ENCODE results near the gene FUT6.
"Not testable (repeated sequence)": the region's sequence is repeated elsewhere in the genome, so short reads cannot be mapped to it uniquely, and the experiment has no call there.

The FUT6 gene, protein sequence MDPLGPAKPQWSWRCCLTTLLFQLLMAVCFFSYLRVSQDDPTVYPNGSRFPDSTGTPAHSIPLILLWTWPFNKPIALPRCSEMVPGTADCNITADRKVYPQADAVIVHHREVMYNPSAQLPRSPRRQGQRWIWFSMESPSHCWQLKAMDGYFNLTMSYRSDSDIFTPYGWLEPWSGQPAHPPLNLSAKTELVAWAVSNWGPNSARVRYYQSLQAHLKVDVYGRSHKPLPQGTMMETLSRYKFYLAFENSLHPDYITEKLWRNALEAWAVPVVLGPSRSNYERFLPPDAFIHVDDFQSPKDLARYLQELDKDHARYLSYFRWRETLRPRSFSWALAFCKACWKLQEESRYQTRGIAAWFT

DNA sequence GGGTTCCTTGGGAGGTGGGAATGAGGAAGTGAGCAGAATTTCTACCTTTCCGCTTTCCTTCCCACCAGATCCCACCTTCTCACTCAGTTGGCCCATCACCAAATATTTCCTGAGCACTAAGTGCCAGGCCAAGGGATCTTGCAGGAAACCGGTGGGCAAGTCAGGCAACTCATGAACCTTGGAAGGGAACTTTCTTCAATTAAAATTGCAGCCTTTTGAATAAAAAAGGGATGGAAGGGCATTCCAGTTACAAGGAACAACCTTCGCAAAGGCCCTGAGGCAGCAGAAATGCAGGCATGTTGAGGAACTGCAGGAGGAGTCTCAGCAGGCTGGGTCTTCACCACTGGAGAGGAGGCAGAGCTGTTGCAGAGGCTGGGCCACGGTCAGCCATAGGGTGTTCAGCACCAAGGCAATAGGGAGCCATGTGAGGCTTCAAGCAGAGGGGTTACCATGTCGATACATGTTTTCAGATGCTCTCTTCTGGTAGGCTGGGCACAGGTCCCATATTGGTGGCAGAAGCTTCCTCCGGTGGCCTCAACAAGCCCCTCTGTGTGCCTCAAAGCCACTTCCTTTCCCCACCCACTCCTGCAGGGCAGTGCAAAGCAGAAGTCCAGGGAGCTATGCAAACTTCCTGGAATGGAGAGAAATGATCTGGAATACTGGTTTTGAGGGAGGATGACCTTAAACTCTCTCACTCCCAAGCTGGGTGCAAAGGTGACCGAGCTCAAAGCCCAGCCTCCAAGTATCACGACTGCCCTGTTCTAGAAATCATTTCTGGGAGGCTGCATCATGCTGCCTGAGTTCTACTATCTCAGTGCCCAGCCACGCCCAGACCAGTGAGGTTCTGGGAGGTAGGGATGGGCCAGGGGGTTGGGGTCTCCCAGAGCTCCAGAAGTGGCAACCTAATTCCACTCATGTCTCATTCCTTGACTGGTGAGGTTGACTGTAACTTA is at the start of gene FUT6:
TSS of gene FUT6 (minus strand) at position 638 of the 953 bp plus-strand sequence. CDS start 7,135 bp downstream, outside the sequence.
- no peak for DNase-seq

DNA sequence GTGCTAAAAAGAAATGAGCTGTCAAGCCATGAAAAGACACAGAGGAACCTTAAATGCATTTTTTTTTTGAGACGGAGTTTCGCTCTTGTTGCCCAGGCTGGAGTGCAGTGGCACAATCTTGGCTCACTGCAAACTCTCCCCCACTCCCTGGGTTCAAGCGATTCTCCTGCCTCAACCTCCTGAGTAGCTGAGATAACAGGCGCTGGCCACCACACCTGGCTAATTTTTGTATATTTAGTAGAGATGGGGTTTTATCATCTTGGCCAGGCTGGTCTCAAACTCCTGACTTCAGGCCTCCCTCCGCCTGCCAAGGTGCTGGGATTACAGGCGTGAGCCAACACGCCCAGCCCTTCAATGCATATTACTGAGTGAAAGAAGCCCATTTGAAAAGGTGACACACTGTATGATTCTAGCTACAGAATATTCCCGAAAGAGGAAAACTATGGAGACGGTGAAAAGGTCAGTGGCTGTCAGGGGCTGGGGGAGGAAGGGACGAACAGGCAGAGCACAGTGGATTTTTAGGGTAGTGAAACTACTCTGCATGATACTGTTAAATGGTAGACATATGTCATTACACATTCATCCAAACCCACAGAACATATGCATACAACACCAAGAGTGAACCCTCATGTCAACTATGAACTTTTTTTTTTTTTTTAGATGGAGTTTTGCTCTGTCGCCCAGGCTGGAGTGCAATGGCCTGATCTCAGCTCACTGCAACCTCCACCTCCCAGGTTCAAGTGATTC is 44.7 kb upstream of the FUT6 start:
- not testable (repeated sequence) for DNase-seq

DNA sequence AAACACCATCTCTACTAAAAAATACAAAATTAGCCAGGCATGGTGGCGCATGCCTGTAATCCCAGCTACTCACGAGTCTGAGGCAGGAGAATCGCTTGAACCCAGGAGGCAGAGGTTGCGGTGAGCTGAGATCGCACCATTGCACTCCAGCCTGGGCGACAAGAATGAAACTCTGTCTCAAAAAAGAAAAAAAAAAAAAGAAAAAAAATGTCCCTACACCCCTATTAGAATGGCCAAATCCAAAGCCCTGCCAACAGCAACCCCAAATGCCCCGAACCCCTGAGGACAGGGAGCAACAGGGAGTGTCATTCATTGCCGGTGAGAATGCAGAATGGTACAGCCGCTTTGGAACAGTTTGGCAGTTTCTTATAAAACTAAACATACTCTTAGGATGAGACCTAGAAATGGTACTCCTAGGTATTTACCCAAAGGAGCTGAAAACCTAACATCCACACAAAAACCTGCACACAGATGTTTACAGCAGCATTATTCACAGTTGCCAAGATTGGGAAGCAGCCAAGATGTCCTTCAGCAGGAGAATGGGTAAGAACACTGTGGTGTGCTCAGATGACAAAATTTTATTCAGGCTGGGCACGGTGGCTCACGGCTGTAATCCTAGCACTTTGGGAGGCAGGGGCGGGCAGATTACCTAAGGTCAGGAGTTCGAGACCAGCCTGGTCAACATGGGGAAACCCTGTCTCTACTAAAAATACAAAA is 43.8 kb upstream of the FUT6 start:
- not testable (repeated sequence) for DNase-seq

DNA sequence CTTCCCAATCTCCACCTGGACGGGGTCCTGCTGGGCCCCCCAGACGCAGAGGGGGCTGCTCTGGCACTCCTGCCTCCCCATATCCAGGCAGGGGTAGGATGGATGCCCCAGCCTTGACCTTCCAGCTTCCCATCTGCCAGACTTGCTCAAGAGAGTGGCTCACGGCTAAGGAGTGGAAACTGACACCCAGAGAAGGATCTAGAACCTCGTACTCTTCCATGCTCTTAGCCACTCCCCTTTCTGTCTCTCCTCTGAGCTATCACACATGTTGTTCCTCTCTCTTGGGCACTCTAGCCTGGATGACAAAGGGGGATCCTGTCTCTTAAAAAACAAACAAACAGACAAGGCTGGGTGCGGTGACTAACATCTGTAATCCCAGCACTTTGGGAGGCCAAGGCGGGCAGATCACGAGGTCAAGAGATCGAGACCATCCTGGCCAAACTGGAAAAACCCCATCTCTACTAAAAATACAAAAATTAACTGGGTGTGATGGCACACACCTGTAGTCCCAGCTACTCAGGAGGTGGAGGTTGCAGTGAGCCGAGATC is 43.0 kb upstream of the FUT6 start:
- DNase-seq = no peak

DNA sequence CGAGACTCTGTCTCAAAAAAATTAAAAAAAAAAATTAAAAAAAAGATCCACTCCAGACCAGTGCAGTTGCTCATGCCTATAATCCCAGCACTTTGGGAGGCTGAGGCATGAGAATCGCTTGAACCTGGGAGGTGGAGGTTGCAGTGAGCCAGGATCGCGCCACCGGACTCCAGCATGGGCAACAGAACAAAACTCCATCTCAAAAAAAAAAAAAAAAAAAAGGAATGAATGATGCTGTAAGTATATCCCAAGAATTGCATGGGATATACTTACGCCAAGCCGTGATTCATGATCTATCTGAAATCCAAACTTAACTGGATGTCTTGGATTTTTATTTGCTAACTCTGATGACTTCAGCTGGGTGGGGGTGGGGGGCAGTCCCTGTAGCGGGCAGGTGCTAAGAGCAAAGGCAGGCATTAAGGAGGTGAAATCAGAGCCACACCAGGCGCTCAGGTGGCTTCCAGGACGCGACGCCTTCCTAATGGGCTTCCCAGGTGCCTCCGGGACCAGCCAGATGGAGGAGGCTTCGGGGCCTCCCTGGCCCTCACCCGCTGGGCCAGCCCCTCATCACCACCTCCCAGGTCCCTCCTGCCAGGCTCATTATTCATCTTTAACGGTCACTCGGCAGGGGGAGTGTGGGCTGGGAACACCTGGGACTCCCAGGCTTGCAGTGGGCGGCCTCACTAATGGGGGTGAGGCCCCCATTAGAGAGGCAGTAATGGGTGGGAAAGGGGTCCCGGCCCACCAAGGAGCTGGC is 42.2 kb upstream of the FUT6 start:
- DNase-seq = no peak

DNA sequence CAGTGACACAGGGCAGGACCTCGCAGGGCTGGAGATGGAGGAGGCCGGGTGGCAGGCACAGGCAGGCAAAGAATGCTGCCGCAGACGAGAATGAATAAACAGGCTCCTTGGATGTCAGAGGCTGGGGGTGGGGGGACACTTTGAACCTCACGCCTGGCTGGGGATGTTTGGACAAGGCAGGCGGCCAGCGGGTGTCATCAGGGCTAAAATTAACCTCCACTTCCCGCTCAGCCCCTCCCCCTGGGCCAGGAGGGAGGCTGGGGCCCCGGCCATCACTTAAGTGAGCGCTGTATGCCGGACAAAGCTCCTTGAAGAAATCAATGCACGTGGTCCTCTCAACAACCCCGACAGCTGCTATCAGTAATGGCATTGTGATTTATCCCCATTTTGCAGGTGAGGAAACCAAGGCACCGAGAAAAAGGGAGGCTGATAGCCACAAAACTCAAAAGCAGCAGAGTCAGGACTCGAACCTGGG is 41.1 kb upstream of the FUT6 start:
- DNase-seq = no peak

DNA sequence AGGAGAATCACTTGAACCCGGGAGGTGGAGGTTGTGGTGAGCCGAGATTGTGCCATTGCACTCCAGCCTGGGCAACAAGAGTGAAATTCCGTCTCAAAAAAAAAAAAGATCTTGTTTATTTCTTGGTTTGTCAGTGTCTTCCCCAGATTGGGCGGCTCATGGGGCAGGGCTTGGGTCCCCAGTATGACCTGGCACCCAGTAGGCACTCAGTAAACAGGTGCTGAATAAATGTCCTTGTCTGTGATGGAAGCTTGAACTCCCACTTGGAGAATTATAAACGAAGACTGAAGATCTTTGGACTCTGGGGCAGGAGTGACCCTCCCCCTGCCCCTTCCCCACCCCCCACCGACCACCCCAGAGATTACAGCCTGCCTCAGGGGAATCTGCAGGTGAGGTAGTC is 40.7 kb upstream of the FUT6 start:
- no peak for DNase-seq

DNA sequence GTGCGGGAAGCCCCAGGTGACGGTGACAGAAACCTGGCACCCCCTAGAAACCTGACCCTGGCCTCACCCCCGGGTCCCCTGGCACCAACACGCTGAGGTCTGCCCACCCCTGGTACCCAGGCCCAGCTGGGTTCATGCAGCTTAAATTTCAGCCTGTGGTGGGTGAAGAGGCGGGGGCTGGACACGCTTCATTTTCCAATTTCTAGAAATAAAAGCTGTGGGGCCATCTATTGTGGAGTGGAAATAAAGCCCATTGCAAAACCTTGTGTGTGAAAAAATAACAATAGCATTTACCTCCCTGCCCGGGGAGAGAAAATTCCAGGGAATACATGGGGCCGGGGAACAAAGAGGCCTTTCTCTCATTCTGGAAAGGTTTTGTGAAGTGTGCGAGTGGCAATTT is 38.4 kb upstream of the FUT6 start:
- DNase-seq = no peak

DNA sequence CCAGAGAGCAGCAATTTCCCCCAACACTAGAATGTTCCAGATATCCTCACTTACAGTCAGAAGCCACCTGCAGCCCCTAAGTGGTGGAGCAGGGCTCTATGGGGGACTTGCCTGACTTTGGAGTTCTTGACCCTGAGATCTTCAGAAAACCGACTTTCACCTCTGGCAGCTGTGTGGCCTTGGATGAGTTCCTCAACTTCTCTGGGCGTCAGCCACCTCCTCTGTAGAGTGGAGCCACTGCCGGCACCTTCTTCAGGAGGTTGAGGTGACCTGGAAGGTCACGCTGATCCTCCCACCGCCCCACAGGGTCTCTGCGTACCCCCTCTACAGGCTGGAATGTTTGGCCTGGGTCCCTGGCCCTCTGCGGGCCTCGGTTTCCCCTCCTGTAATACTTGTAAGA is 37.9 kb upstream of the FUT6 start:
- DNase-seq = no peak

DNA sequence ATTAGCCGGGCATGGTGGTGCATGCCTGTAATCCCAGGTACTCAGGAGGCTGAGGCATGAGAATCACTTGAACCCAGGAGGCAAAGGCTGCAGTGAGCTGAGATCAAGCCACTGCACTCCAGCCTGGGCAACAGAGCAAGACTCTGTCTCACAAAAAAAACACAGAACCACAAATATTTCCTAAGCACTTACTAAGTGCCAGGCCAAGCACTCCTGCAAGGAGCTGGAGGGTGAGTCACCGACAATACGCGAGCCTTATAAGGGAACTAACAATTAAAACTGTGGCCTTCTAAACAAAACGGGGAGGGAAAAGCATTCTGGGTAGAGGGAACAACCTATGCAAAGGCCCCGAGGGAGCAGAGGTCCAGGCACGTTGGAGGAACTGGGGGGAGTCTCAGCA is 35.0 kb upstream of the FUT6 start:
- not testable (repeated sequence) for DNase-seq

DNA sequence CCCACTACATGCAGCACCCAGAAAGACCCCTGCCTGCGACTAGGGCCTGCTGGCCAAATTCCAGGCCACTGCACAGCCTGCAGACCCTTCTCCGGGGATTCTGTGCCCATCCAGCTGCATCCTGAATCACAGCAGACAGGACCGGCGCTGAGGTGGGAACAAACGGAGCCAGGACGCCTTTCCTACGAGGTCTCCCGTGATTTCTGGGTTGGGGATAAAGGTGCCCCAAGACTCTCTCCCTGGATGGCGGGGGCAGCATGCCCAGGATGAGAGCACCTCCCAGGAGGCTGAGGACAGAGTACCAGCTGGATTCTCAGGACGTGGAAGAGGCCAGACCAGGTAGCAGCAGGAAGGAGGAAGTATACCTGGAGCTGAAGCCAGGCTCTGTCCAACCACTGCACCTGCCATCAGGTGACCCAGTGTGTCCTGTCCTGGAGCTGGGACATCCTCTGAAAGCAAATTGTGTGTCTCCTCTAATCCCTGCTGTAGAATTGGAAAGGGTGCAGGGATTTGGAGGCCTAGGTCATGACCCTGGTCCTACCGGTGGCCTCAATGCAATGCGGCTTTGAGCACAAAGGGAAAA is 34.2 kb upstream of the FUT6 start:
- no peak for DNase-seq

DNA sequence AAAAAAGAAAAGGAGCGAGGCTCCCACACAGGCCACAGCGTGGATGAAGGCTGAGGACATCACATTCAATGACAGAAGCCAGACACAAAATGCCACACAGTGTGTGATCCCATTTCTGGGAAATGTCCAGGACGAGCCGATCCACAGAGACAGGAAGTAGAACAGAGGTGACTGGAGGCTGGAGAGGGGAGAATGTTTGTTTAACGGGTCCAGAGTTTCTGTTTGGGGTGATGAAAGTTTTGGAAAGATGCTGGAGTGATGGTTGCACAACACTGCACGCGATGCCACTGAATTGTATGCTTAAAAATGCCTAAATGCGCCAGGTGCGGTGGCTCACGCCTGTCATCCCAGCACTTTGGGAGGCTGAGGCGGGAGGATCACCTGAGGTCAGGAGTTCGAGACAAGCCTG is 31.5 kb upstream of the FUT6 start:
- no peak for DNase-seq

DNA sequence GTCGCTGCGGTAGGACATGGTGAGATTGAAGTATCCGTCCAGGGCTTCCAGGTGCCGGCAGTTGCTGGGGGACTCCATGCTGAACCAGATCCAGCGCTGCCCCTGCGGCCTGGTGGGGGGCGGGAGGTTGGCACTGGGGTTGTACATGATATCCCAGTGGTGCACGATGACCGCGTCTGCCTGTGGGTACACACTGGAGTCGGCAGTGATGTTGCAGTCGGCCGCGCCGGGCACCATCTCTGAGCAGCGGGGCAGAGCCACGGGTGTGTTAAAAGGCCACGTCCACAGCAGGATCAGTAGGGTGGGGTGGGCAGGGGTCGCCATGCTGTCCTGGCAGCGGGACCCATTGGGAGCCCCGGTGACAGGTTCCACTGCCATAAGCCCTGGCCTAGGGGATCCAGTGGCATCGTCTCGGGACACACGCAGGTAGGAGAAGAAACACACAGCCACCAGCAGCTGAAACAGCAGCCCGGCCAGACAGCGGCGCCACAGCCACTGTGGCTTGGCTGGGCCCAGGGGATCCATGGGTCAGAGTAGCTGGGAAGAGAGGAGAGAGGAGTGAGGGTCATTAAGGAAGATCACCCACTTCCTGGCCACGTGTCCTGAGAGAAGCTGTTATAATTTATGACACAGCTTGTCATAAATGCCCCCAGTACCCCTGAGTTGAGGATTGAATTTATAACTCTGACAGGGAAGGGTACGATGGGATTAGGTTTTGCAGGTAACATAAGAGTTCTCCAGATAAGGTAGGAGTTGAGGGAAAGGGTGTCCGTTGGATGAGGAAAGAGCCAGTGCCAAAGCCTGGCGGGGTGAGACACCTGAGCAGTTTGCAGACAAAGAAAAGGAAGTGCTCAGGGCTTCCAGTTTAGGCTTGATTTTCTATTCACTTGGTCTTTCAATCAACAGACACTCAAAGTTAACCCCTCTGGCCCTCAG is 28.0 kb upstream of the FUT6 start:
- no peak for DNase-seq

DNA sequence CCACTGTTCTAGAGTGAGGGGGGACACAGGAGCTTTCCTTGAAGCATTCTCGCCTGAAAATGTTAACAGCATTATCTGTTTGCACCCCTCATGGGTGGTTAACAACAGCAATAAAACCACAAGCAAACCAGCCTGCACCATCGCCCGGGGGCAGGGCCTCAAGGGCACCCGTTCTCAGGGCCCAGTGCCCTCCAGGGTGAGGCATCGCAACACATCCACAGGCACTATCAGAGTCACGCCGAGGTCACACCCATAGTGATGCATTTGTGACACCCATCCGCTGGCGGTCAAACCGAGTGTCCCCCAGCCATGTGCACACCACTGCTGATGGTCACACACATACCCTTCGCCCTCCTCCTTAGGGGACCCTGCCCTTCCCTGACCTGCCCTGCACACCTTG is 26.3 kb upstream of the FUT6 start:
- DNase-seq = no peak

DNA sequence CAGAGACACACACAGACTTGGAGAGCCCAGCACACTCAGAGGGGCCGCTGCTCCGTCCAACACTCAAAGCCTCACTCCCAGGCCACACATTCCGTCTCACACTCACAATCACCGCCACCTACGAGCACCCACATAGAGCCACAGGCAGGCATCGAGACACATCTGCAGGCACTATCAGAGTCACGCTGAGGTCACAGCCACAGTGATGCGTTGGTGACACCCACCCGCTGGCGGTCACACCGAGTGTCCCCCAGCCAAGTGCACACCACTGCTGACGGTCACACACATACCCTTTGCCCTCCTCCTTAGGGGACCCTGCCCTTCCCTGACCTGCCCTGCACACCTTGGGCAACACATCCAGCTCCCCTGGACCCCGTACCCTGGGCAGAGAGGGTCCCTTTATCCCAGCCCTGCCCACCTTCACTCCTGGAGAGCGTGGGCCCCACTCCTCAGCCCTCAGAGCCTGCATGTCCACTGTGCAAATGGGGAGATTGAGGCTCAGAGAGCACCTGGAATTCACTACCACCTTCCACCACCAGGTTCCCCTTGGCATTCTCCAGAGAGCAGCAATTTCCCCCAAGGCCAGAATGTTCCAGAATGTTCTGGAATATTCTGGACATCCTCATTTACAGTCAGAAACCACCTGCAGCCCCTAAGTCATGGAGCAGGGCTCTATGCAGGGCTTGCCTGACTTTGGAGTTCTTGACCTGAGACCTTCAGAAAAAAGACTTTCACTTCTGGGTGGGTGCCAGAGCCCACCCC is 25.4 kb upstream of the FUT6 start:
- DNase-seq = no peak

DNA sequence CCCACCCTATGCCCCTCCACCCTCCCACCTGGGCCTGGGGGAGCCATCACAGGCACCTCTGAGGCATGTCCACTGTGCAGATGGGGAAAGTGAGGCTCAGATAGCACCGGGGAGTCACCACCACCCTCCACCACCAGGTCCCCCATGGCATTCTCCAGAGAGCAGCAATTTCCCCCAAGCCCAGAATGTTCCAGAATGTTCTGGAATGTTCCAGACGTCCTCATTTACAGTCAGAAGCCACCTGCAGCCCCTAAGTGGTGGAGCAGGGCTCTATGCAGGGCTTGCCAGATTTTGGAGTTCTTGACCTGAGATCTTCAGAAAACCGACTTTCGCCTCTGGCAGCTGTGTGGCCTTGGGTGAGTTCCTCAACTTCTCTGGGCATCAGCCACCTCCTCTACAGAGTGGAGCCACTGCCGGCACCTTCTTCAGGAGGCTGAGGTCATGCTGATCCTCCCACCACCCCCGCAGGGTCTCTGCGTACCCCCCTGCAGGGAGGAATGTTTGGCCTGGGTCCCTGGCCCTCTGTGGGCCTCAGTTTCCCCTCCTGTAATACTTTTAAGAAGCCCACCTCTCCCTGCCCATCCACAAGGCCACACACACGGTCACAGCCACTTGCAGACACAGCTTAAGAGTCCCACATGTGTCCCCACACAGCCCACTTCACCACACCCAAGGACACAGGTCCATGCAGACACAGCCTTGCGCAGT is 24.7 kb upstream of the FUT6 start:
- no peak for DNase-seq

DNA sequence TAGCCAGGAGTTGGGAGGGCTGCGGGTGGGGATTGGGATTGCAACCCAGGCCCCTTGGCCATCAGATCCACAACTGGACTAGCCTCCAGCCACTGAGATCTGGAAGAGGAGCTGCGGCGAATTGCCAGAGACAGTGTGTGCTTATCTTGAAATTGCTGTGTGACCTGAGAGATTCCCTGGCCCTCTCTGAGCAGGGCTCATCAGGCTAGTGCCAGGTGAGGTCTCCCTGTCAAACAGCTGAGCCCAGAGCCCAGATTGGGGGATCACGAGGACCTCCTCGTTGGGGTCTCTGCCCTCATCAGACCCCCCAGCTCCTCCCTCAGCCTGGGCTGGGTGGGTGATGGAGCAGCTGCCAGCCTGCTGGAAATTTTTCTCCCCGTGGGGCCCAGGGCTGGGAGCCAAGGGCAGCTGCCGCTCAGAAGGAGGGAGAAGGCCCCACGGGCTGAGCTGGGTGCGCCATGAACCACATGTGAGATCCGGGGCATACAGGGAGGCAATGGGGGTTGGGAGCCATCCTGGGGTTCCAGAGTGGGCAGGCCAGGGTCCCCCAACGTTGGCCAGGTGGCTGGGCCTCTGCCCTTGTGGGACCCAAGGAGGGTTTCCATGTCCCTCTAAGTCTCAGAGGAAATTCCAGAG is 23.6 kb upstream of the FUT6 start:
- no peak for DNase-seq
